Liver (tissue), 9 donors: ENCODE measurements around the gene PRCD. TPM values are rescaled to one million over a fixed set of nuclear protein-coding genes. Genes with fewer than 3 reads are reported as not detected.
A peak's percentile ranks its signal among the peaks of the same experiment; 100 is the strongest.

ENCODE experiments used
- DNase-seq: peaks from one replicate; pipeline ENCODE4 v3.0.0-alpha.2; 2017; ENCODE audit warnings: low spot score
- H3K27ac ChIP-seq, 2 donors: one replicate each; pipeline ENCODE4 v1.7.0; 2013; ENCODE audit warnings: inconsistent platforms in 2 of 2, low read length in 2 of 2, control low read depth in 1 of 2, low read depth in 1 of 2, mild to moderate bottlenecking in 1 of 2
- H3K27me3 ChIP-seq, 4 donors: one replicate each; pipeline versions ENCODE4 v1.6.1 to v1.7.0; 2013; ENCODE audit warnings: low read length in 3 of 4, inconsistent platforms in 1 of 4, mild to moderate bottlenecking in 1 of 4, moderate library complexity in 1 of 4; ENCODE audit not compliant: control insufficient read depth in 4 of 4, insufficient read depth in 4 of 4
- H3K36me3 ChIP-seq, 4 donors: one replicate each; pipeline versions ENCODE4 v1.6.1 to v1.7.0; 2013; ENCODE audit warnings: low read length in 3 of 4, mild to moderate bottlenecking in 3 of 4, low read depth in 1 of 4, moderate library complexity in 1 of 4; ENCODE audit not compliant: control insufficient read depth in 4 of 4, insufficient read depth in 3 of 4
- H3K4me1 ChIP-seq, 4 donors: one replicate each; pipeline versions ENCODE4 v1.6.1 to v1.7.0; 2013; ENCODE audit warnings: low read length in 3 of 4, mild to moderate bottlenecking in 3 of 4, moderate library complexity in 1 of 4; ENCODE audit not compliant: control insufficient read depth in 4 of 4, insufficient read depth in 4 of 4
- H3K4me3 ChIP-seq, 3 donors: one replicate each; pipeline versions ENCODE4 v1.6.1 to v1.7.0; 2013; ENCODE audit warnings: low read length in 3 of 3, control low read depth in 1 of 3, low read depth in 1 of 3, mild to moderate bottlenecking in 1 of 3
- H3K9ac ChIP-seq, 2 donors: one replicate each; pipeline ENCODE4 v1.7.0; 2013; ENCODE audit warnings: low read length in 2 of 2, mild to moderate bottlenecking in 2 of 2, moderate library complexity in 2 of 2, control low read depth in 1 of 2, low read depth in 1 of 2
- H3K9me3 ChIP-seq, 4 donors: one replicate each; pipeline versions ENCODE4 v1.6.1 to v1.7.0; 2013; ENCODE audit warnings: low read length in 3 of 4; ENCODE audit not compliant: control insufficient read depth in 4 of 4
- ATF3 ChIP-seq: IDR thresholded peaks from 2 replicates; pipeline ENCODE4 v1.6.1; 2016; ENCODE audit warnings: antibody characterized with exemption
- CTCF ChIP-seq: fragments of 150-350 bp; IDR thresholded peaks from 2 replicates; pipeline ENCODE4 v1.5.1; 2017; ENCODE audit warnings: improper control_type of control experiment, low read depth, low read length; ENCODE audit not compliant: missing input control
- EGR1 ChIP-seq, 2 donors: IDR thresholded peaks; 2 replicates each; pipeline ENCODE4 v1.6.1; 2016 to 2018; ENCODE audit warnings: antibody characterized with exemption in 2 of 2, low read depth in 2 of 2
- FOXA1 ChIP-seq: IDR thresholded peaks from 2 replicates; pipeline ENCODE4 v1.6.1; 2016; ENCODE audit warnings: antibody characterized with exemption
- FOXA2 ChIP-seq: IDR thresholded peaks from 2 replicates; pipeline ENCODE4 v1.6.1; 2016; ENCODE audit warnings: antibody characterized with exemption
- GABPA ChIP-seq, 2 donors: IDR thresholded peaks in 1 of 2; conservative IDR thresholded peaks in 1 of 2; 2 replicates each; pipeline ENCODE4 v1.6.1; 2016; ENCODE audit warnings: antibody characterized with exemption in 2 of 2, mild to moderate bottlenecking in 1 of 2, moderate library complexity in 1 of 2
- HNF4A ChIP-seq, 2 donors: conservative IDR thresholded peaks; 2 replicates each; pipeline ENCODE4 v1.6.1; 2016; ENCODE audit warnings: antibody characterized with exemption in 2 of 2, mild to moderate bottlenecking in 2 of 2
- HNF4G ChIP-seq: IDR thresholded peaks from 2 replicates; pipeline ENCODE4 v1.6.1; 2016; ENCODE audit warnings: antibody characterized with exemption
- JUND ChIP-seq, 2 donors: IDR thresholded peaks; 2 replicates each; pipeline ENCODE4 v1.6.1; 2016; ENCODE audit warnings: antibody characterized with exemption in 2 of 2
- MAX ChIP-seq: IDR thresholded peaks from 2 replicates; pipeline ENCODE4 v1.6.1; 2016; ENCODE audit warnings: antibody characterized with exemption
- NR2F2 ChIP-seq: IDR thresholded peaks from 2 replicates; pipeline ENCODE4 v1.6.1; 2016; ENCODE audit warnings: antibody characterized with exemption
- RAD21 ChIP-seq, 2 donors: IDR thresholded peaks; 2 replicates each; pipeline ENCODE4 v1.6.1; 2016; ENCODE audit warnings: antibody characterized with exemption in 2 of 2, mild to moderate bottlenecking in 2 of 2
- REST ChIP-seq: IDR thresholded peaks from 2 replicates; pipeline ENCODE4 v1.6.1; 2016; ENCODE audit warnings: antibody characterized with exemption, mild to moderate bottlenecking
- RXRA ChIP-seq, 2 donors: IDR thresholded peaks; 2 replicates each; pipeline ENCODE4 v1.6.1; 2017 to 2018; ENCODE audit warnings: antibody characterized with exemption in 2 of 2, mild to moderate bottlenecking in 1 of 2
- SP1 ChIP-seq: IDR thresholded peaks from 2 replicates; pipeline ENCODE4 v1.6.1; 2018; ENCODE audit warnings: antibody characterized with exemption, mild to moderate bottlenecking
- TAF1 ChIP-seq: conservative IDR thresholded peaks from 2 replicates; pipeline ENCODE4 v1.6.1; 2016; ENCODE audit warnings: antibody characterized with exemption, mild to moderate bottlenecking
- YY1 ChIP-seq: IDR thresholded peaks from 2 replicates; pipeline ENCODE4 v1.6.1; 2016; ENCODE audit warnings: antibody characterized with exemption, mild to moderate bottlenecking
- ZBTB33 ChIP-seq: IDR thresholded peaks from 2 replicates; pipeline ENCODE4 v1.6.1; 2016; ENCODE audit warnings: antibody characterized with exemption
- WGBS: extraction: QIAGEN DNeasy Blood & Tissue Kit; methylation state at CpG from one replicate; pipeline ENCODE4 v1.1.7; 2013; 5-methylcytosine and 5-hydroxymethylcytosine counted together
- polyA plus RNA-seq, 2 donors: library from polyadenylated mRNA; stranded (reverse) in 1 of 2; unstranded in 1 of 2; fragments of 200-250 nt in 1 of 2; fragments of >200 nt in 1 of 2; fragmentation: Nextera tagmentation in 1 of 2; extraction: Ambion mirVana in 1 of 2; gene quantifications; one replicate each; pipeline versions ENCODE4 v1.2.1 to v1.2.3, GENCODE V29; 2013 to 2015
- total RNA-seq, 2 donors: library from RNA; depleted of rRNA; stranded (reverse); fragments of >200 nt; gene quantifications; one replicate each; pipeline ENCODE4 v1.2.3, GENCODE V29; 2014
- donor health status: healthy.
- donor health status: healthy.
- donor health status: healthy.
- donor health status: healthy.
- donor health status: healthy.

PRCD gene
- total and polyA plus RNA-seq, 4 donors: 0.63 to 1.0 (median 0.75) TPM; not detected in 1

GRCh38 chr17:76560036-76560876 lies 20.4 kb downstream of the PRCD start:
- no peak for TF ChIP-seq TAF1
- TF ChIP-seq FOXA1: no peak
- TF ChIP-seq SP1: no peak
- TF ChIP-seq EGR1 (IDR thresholded peaks at IDR 0.05; ENCODE audit: low read depth in 2 of 2): no peak
- Histone ChIP-seq H3K27ac (no peak overlapping the region), H3K27me3 (no peaks in the 10 kb centered on the region), H3K9ac (peak overlapping the region in 1 of 2 donors; percentile 23), H3K4me3 (no peak overlapping the region), H3K4me1 (peaks cover 3 to 32% (median 16%) of the 10 kb centered on the region in 4 donors), H3K36me3 (peaks cover 4 to 19% (median 16%) of the 10 kb centered on the region in 4 donors), H3K9me3 (no peaks in the 10 kb centered on the region)
- DNase-seq: no peak
- 86% methylated on average over 10 of the region's 10 CpGs for WGBS

GRCh38 chr17:76560877-76561221 lies 21.0 kb downstream of the PRCD start:
- Histone ChIP-seq H3K4me3 (no peak overlapping the region), H3K9me3 (no peaks in the 10 kb centered on the region), H3K36me3 (peaks cover 4 to 25% (median 21%) of the 10 kb centered on the region in 4 donors), H3K9ac (no peak overlapping the region), H3K27me3 (no peaks in the 10 kb centered on the region), H3K4me1 (peaks cover 3 to 32% (median 16%) of the 10 kb centered on the region in 4 donors), H3K27ac (peak overlapping the region in 1 of 2 donors; percentile 22)
- 81% methylated on average over 6 of the region's 6 CpGs for WGBS
- no peak for TF ChIP-seq REST
- TF ChIP-seq TAF1: no peak
- no peak for TF ChIP-seq FOXA2
- no peak for TF ChIP-seq ZBTB33
- no peak for TF ChIP-seq EGR1 (IDR thresholded peaks at IDR 0.05; ENCODE audit: low read depth in 2 of 2)
- TF ChIP-seq HNF4A (conservative IDR thresholded peaks at IDR 0.05): no peak
- no peak for TF ChIP-seq RXRA (IDR thresholded peaks at IDR 0.05)
- TF ChIP-seq NR2F2: no peak
- TF ChIP-seq CTCF: no peak
- no peak for TF ChIP-seq RAD21 (IDR thresholded peaks at IDR 0.05)
- no peak for TF ChIP-seq YY1
- no peak for TF ChIP-seq HNF4G
- TF ChIP-seq ATF3: no peak
- TF ChIP-seq JUND (IDR thresholded peaks at IDR 0.05): no peak
- no peak for TF ChIP-seq FOXA1
- no peak for TF ChIP-seq SP1
- no peak for TF ChIP-seq MAX
- TF ChIP-seq GABPA (IDR thresholded peaks at IDR 0.05 in 1 of 2, conservative IDR thresholded peaks at IDR 0.05 in 1 of 2): no peak
- no peak for DNase-seq
